Gastroesophageal sphincter (tissue), 4 donors: Measurements from ENCODE around the gene RBM33. TPM values are rescaled to one million over a fixed set of nuclear protein-coding genes. Genes with fewer than 3 reads are reported as not detected.

ENCODE experiments used
- ATAC-seq: fragments of 150-250 bp; one replicate; pipeline ENCODE4 v1.9.1; 2016; ENCODE audit warnings: mild to moderate bottlenecking, moderate library complexity
- H3K27ac ChIP-seq, 4 donors: fragments of 200-600 bp; sonication (generic) in 3 of 4; 1 replicate in 3 of 4; 2 replicates in 1 of 4; pipeline ENCODE4 v1.5.1; 2016 to 2019
- H3K27me3 ChIP-seq: fragments of 200-600 bp; sonication (generic); one replicate; pipeline ENCODE4 v1.5.1; 2019
- H3K36me3 ChIP-seq, 2 donors: fragments of 200-600 bp; sonication (generic); one replicate each; pipeline ENCODE4 v1.5.1; 2019; ENCODE audit warnings: control low read depth in 1 of 2
- H3K4me1 ChIP-seq, 3 donors: fragments of 200-600 bp; sonication (generic); 1 replicate in 2 of 3; 2 replicates in 1 of 3; pipeline ENCODE4 v1.5.1; 2016 to 2019; ENCODE audit warnings: control low read depth in 2 of 3
- H3K4me3 ChIP-seq, 2 donors: fragments of 200-600 bp; sonication (generic); one replicate each; pipeline ENCODE4 v1.5.1; 2019; ENCODE audit warnings: mild to moderate bottlenecking in 1 of 2, moderate library complexity in 1 of 2
- H3K9me3 ChIP-seq, 3 donors: fragments of 200-600 bp; sonication (generic); one replicate each; pipeline ENCODE4 v1.5.1; 2017 to 2019; ENCODE audit warnings: control low read depth in 2 of 3
- EP300 ChIP-seq: sonication (generic); formaldehyde crosslinking; IDR thresholded peaks from one replicate; pipeline ENCODE4 v1.6.1; 2017; ENCODE audit warnings: antibody characterized with exemption, mild to moderate bottlenecking
- POLR2A ChIP-seq, 2 donors: fragments of 450-650 bp; IDR thresholded peaks; one replicate each; pipeline ENCODE4 v1.6.1; 2017; ENCODE audit warnings: antibody characterized with exemption in 2 of 2, mild to moderate bottlenecking in 2 of 2, moderate library complexity in 1 of 2
- POLR2AphosphoS5 ChIP-seq: sonication (generic); formaldehyde crosslinking; IDR thresholded peaks from one replicate; pipeline ENCODE4 v1.6.1; 2017; ENCODE audit warnings: antibody characterized with exemption
- WGBS, 2 donors: methylation state at CpG; one replicate each; pipeline ENCODE4 v1.1.5; 2018; ENCODE audit warnings: low coverage in 1 of 2; 5-methylcytosine and 5-hydroxymethylcytosine counted together
- total RNA-seq, 4 donors: library from RNA; depleted of rRNA; stranded (reverse); fragments of >200 nt; gene quantifications; one replicate each; pipeline ENCODE4 v1.1.0, GENCODE V29; 2016
- TF ChIP-seq, protein P1 (sequence below), 4 experiments: fragments of 200-600 bp in 2 of 4; fragments of 450-650 bp in 2 of 4; sonication (generic) in 1 of 4; IDR thresholded peaks; one replicate each; pipeline ENCODE4 v1.5.1; 2017 to 2019; ENCODE audit warnings: antibody characterized with exemption in 4 of 4, mild to moderate bottlenecking in 2 of 4, moderate library complexity in 2 of 4

Gene RBM33
- total RNA-seq, 4 donors from 2014 or later, result 25.2 to 67.4 (median 37.6) TPM

DNA sequence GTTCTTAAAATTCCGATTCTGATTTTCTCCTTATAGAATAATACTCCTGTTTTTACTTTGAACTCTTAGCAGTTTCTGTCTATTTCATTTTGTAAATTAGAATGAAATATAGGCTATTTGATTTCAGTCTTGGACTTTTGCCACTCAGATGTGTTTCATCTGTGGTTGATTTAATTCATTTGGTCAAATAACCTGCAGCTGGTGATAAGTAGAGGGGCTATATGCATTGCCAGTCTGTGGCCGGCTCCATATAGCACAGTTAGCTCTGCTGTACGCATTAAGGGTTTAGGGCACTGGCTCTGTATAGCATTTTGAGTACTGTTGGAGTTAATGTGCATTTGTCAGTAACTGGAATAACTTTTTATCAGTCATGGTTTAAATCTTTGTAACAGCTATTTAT, 35.7 kb downstream of the RBM33 start:
- Histone ChIP-seq H3K9me3 (no peaks in the 10 kb centered on the region), H3K36me3 (peaks cover 0 to 56% of the 10 kb centered on the region in 2 donors), H3K4me3 (no peak overlapping the region), H3K27ac (no peak overlapping the region), H3K4me1 (peaks cover 0 to 28% (median 4%) of the 10 kb centered on the region in 3 donors), H3K27me3 (no peaks in the 10 kb centered on the region)
- whole genome bisulfite sequencing, 2 donors, result 79 to 92% methylated on average over 3 of the region's 3 CpGs
- ATAC-seq, result no peak
- TF ChIP-seq POLR2AphosphoS5 (no peak), POLR2A (IDR thresholded peaks at IDR 0.05) (no peak), EP300 (no peak)
- TF ChIP-seq, protein P1, sequence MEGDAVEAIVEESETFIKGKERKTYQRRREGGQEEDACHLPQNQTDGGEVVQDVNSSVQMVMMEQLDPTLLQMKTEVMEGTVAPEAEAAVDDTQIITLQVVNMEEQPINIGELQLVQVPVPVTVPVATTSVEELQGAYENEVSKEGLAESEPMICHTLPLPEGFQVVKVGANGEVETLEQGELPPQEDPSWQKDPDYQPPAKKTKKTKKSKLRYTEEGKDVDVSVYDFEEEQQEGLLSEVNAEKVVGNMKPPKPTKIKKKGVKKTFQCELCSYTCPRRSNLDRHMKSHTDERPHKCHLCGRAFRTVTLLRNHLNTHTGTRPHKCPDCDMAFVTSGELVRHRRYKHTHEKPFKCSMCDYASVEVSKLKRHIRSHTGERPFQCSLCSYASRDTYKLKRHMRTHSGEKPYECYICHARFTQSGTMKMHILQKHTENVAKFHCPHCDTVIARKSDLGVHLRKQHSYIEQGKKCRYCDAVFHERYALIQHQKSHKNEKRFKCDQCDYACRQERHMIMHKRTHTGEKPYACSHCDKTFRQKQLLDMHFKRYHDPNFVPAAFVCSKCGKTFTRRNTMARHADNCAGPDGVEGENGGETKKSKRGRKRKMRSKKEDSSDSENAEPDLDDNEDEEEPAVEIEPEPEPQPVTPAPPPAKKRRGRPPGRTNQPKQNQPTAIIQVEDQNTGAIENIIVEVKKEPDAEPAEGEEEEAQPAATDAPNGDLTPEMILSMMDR (IDR thresholded peaks at IDR 0.05), result no peak

DNA sequence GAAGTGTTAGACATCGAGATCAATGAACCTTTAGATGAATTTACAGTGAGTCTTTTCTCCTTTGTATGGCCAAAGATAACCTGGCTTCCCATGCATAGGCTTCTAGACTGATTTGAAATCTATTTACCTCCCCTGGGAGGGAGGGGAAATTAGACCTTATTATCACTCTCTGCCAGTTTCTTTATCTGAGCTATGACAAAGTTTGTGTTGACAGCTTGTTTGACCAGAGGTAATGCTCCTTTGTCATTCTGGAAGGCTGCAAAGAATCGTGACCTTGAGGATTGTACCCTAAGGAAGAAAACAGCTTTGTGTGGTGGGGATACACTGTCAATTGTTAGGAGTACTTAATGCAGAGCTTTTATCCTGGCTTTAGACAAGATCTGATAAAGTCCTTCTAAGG, 36.4 kb downstream of the RBM33 start:
- Histone ChIP-seq H3K27me3 (no peaks in the 10 kb centered on the region), H3K36me3 (peaks cover 0 to 56% of the 10 kb centered on the region in 2 donors), H3K27ac (no peak overlapping the region), H3K9me3 (no peaks in the 10 kb centered on the region), H3K4me1 (peaks cover 0 to 30% (median 4%) of the 10 kb centered on the region in 3 donors), H3K4me3 (no peak overlapping the region)
- ATAC-seq, result no peak
- TF ChIP-seq POLR2AphosphoS5 (no peak), EP300 (no peak), POLR2A (IDR thresholded peaks at IDR 0.05) (no peak)
- TF ChIP-seq, protein P1 (IDR thresholded peaks at IDR 0.05), result no peak
- WGBS, 2 donors, result 59 to 90% methylated on average over 2 of the region's 2 CpGs

DNA sequence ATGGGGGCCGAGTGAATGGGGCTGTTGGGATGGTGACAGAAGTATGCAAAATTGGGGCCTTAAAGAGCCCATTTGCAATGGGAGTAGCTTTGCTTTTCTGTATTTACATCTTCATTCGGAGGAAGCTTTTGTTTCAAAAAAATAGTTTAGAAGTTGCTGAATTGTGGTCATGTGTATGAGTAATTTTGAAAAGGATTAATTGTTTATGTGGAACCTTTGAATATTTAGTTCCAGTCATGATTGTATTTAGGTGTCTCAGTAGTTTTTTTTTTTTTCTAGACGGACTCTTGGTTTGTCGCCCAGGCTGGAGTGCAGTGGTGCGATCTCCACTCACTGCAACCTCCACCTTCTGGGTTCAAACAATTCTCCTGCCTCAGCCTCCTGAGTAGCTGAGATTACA, 37.2 kb downstream of the RBM33 start:
- Histone ChIP-seq H3K36me3 (peaks cover 0 to 62% of the 10 kb centered on the region in 2 donors), H3K4me3 (no peak overlapping the region), H3K4me1 (peaks cover 0 to 22% (median 0%) of the 10 kb centered on the region in 3 donors), H3K27ac (no peak overlapping the region), H3K27me3 (no peaks in the 10 kb centered on the region), H3K9me3 (no peaks in the 10 kb centered on the region)
- TF ChIP-seq, protein P1 (IDR thresholded peaks at IDR 0.05), result no peak
- no peak for TF ChIP-seq EP300
- no peak for TF ChIP-seq POLR2AphosphoS5
- no peak for TF ChIP-seq POLR2A (IDR thresholded peaks at IDR 0.05)
- WGBS, 2 donors, result 90 to 97% methylated on average over 5 of the region's 5 CpGs
- no peak for ATAC-seq

DNA sequence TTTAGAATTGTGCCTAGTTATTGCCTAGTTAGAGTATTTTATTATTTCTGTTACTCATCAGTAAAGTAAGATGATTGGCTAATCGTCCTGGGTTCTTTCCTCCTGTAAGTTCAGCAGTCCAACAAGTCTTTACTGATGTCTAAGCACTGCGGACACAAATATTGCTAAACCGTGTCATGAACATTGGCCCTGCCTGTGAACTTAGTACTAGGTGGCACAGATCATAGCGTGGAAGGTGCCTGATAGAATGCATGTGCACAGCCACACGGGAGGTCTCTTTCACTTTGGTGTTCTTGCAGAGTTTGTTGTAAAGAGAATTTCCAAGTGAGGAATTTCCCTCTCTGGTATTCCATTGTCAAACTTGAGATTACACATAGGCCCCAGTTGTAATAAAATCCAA, 38.0 kb downstream of the RBM33 start:
- peaks cover 0 to 58% of the 10 kb centered on the region in 2 donors for H3K36me3 ChIP-seq
- H3K4me1 ChIP-seq, result peaks cover 0 to 15% (median 0%) of the 10 kb centered on the region in 3 donors
- no peak overlapping the region for H3K4me3 ChIP-seq
- no peak for TF ChIP-seq POLR2AphosphoS5
- no peak for TF ChIP-seq EP300
- no peak for TF ChIP-seq POLR2A (IDR thresholded peaks at IDR 0.05)
- TF ChIP-seq, protein P1 (IDR thresholded peaks at IDR 0.05), result no peak
- no peaks in the 10 kb centered on the region for H3K27me3 ChIP-seq
- H3K27ac ChIP-seq, result no peak overlapping the region
- WGBS, 2 donors, result 77 to 92% methylated on average over 4 to 5 of the region's 5 CpGs
- H3K9me3 ChIP-seq, result no peaks in the 10 kb centered on the region
- ATAC-seq, result no peak

DNA sequence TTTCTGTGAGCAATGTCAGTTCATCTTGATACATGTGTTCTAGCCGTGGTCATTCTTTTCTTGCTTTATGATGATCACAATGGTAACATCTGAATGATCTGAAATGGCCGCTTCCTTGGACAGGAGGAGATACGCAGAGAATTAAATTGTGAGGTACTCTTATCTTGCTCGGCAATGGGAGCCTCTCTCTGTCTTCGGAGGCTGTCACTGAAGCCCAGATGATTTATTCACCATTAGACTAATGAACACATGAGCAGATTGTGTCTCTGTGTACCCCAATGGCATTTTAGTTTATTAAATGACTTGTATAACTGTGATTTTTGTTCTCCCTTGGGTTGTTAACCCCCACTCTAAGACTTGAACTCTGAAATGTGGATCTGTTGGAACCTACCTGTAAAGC, 38.6 kb downstream of the RBM33 start:
- WGBS, 2 donors, result 79 to 84% methylated on average over 5 of the region's 5 CpGs
- Histone ChIP-seq H3K27ac (no peak overlapping the region), H3K9me3 (no peaks in the 10 kb centered on the region), H3K36me3 (peaks cover 0 to 58% of the 10 kb centered on the region in 2 donors), H3K27me3 (no peaks in the 10 kb centered on the region), H3K4me3 (no peak overlapping the region), H3K4me1 (peaks cover 0 to 15% (median 0%) of the 10 kb centered on the region in 3 donors)
- no peak for ATAC-seq
- TF ChIP-seq EP300 (no peak), POLR2A (IDR thresholded peaks at IDR 0.05) (no peak), POLR2AphosphoS5 (no peak)
- TF ChIP-seq, protein P1 (IDR thresholded peaks at IDR 0.05), result no peak
